DOHH2 (cell line): Measurements from ENCODE around the gene OR52E5.

Experiments
- H3F3A ChIP-seq: fragments of 200-600 bp; sonication (generic), shearing (Covaris generic); 2 replicates; pipeline ENCODE4 v1.6.0; 2016; ENCODE audit warnings: antibody characterized with exemption, mild to moderate bottlenecking; ENCODE audit not compliant: control insufficient read depth, insufficient read depth
- H3K27ac ChIP-seq: fragments of 200-600 bp; sonication (generic); 2 replicates; pipeline ENCODE4 v1.5.1; 2014; ENCODE audit warnings: low read depth, mild to moderate bottlenecking, low read length, moderate library complexity
- H3K27me3 ChIP-seq: fragments of 200-600 bp; sonication (generic); 2 replicates; pipeline ENCODE4 v1.6.1; 2014; ENCODE audit warnings: mild to moderate bottlenecking, low read length, mixed read lengths; ENCODE audit not compliant: control insufficient read depth
- H3K36me3 ChIP-seq: fragments of 200-600 bp; sonication (generic); 2 replicates; pipeline ENCODE4 v1.6.1; 2014; ENCODE audit warnings: mild to moderate bottlenecking, low read length, moderate library complexity, mixed read lengths; ENCODE audit not compliant: control insufficient read depth
- H3K4me1 ChIP-seq: fragments of 200-600 bp; sonication (generic); 2 replicates; pipeline ENCODE4 v1.6.1; 2014; ENCODE audit warnings: mild to moderate bottlenecking, low read length, mixed read lengths; ENCODE audit not compliant: control insufficient read depth
- H3K4me2 ChIP-seq: fragments of 200-600 bp; sonication (generic); 2 replicates; pipeline ENCODE4 v1.6.0; 2014; ENCODE audit warnings: mild to moderate bottlenecking, low read length, moderate library complexity
- H3K4me3 ChIP-seq: fragments of 200-600 bp; sonication (generic); 2 replicates; pipeline ENCODE4 v1.5.1; 2014; ENCODE audit warnings: mild to moderate bottlenecking, low read length, mixed read lengths
- H3K79me2 ChIP-seq: fragments of 200-600 bp; sonication (generic); 2 replicates; pipeline ENCODE4 v1.6.1; 2014; ENCODE audit warnings: mild to moderate bottlenecking, low read length, mixed read lengths; ENCODE audit not compliant: control insufficient read depth
- H3K9me2 ChIP-seq: fragments of 200-600 bp; sonication (generic); replicated peaks from 2 replicates; pipeline ENCODE4 v1.6.1; 2014; ENCODE audit warnings: mild to moderate bottlenecking, low read length, mixed read lengths; ENCODE audit not compliant: control insufficient read depth
- H3K9me3 ChIP-seq: fragments of 200-600 bp; sonication (generic); 2 replicates; pipeline ENCODE4 v1.6.1; 2014; ENCODE audit warnings: antibody characterized with exemption, low read length, mixed read lengths; ENCODE audit not compliant: control insufficient read depth, insufficient read depth
- H4K20me1 ChIP-seq: fragments of 200-600 bp; sonication (generic); 2 replicates; pipeline ENCODE4 v1.6.0; 2014; ENCODE audit warnings: low read depth, mild to moderate bottlenecking, antibody characterized with exemption, low read length, moderate library complexity; ENCODE audit not compliant: control insufficient read depth, insufficient read depth
- CTCF ChIP-seq: fragments of 200-600 bp; sonication (generic); IDR thresholded peaks from one replicate; pipeline ENCODE4 v1.5.1; 2014; ENCODE audit warnings: antibody characterized with exemption, mild to moderate bottlenecking, low read depth, low read length; ENCODE audit not compliant: poor library complexity, severe bottlenecking
- EZH2phosphoT487 ChIP-seq: fragments of 200-600 bp; sonication (generic); IDR thresholded peaks from 2 replicates; pipeline ENCODE4 v1.6.1; 2017; ENCODE audit warnings: borderline replicate concordance, mild to moderate bottlenecking, antibody characterized with exemption, low read length, moderate library complexity, mixed read lengths

OR52E5 gene

GRCh38 chr11:5881756-5882155 lies 11.3 kb upstream of the OR52E5 start:
- H3F3A ChIP-seq = no peaks in the 10 kb centered on the region
- H3K27me3 ChIP-seq = no peaks in the 10 kb centered on the region
- no peak for TF ChIP-seq EZH2phosphoT487
- no peak for TF ChIP-seq CTCF
- H3K4me2 ChIP-seq = no peak overlapping the region
- H3K36me3 ChIP-seq = no peaks in the 10 kb centered on the region
- H3K79me2 ChIP-seq = no peaks in the 10 kb centered on the region
- no peaks in the 10 kb centered on the region for H3K9me2 ChIP-seq
- no peak overlapping the region for H3K27ac ChIP-seq
- H3K4me3 ChIP-seq = no peak overlapping the region
- H3K9me3 ChIP-seq = no peaks in the 10 kb centered on the region
- no peaks in the 10 kb centered on the region for H4K20me1 ChIP-seq
- H3K4me1 ChIP-seq = no peaks in the 10 kb centered on the region

GRCh38 chr11:5887172-5887571 lies 5.8 kb upstream of the OR52E5 start:
- Histone ChIP-seq H4K20me1 (no peaks in the 10 kb centered on the region), H3K9me3 (no peaks in the 10 kb centered on the region), H3F3A (no peaks in the 10 kb centered on the region), H3K4me3 (no peak overlapping the region), H3K27ac (no peak overlapping the region), H3K4me1 (no peaks in the 10 kb centered on the region), H3K36me3 (no peaks in the 10 kb centered on the region), H3K4me2 (no peak overlapping the region), H3K9me2 (no peaks in the 10 kb centered on the region), H3K79me2 (no peaks in the 10 kb centered on the region), H3K27me3 (no peaks in the 10 kb centered on the region)
- TF ChIP-seq EZH2phosphoT487 (no peak), CTCF (no peak)

- Histone ChIP-seq H3K36me3 (no peaks in the 10 kb centered on the region), H3K9me2 (no peaks in the 10 kb centered on the region), H3K4me1 (no peaks in the 10 kb centered on the region), H3K4me3 (no peak overlapping the region), H3K9me3 (no peaks in the 10 kb centered on the region), H4K20me1 (no peaks in the 10 kb centered on the region), H3F3A (no peaks in the 10 kb centered on the region), H3K79me2 (no peaks in the 10 kb centered on the region), H3K27me3 (no peaks in the 10 kb centered on the region), H3K4me2 (no peak overlapping the region), H3K27ac (no peak overlapping the region)
- no peak for TF ChIP-seq CTCF
- no peak for TF ChIP-seq EZH2phosphoT487
These were observed 5.3 kb upstream of the OR52E5 start for GRCh38 chr11:5887661-5888060.
